22Rv1 (cell line): Measurements from ENCODE around the gene SERPINB6.
A peak's percentile ranks its signal among the peaks of the same experiment; 100 is the strongest.

Experiments used
- H3K27ac ChIP-seq: fragments of 450-650 bp; 2 replicates; pipeline ENCODE4 v1.5.1; 2017
- ZFX ChIP-seq: fragments of 450-650 bp; IDR thresholded peaks from 2 replicates; pipeline ENCODE4 v1.6.1; 2017; ENCODE audit warnings: antibody characterized with exemption, borderline replicate concordance
- TF ChIP-seq, protein P1 (sequence below): fragments of 450-650 bp; IDR thresholded peaks from 2 replicates; pipeline ENCODE4 v1.5.1; 2017; ENCODE audit warnings: mild to moderate bottlenecking

The SERPINB6 gene

DNA sequence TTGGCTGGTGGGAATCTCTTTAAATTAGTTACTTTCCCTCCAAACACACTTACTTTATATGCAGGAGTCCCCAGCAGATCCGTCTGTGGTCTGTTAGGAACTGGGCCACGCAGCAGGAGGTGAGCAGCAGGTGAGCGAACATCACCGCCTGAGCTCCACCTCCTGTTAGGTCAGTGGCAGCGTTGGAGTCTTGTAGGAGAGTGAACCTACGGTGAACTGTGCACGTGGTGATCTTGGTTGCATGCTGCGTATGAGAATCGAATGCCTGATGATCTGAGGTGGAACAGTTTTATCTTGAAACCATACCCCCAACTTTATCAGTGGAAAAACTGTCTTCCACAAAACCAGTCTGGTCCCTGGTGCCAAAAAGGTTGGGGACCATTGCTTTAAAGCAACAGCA lies 5.0 kb downstream of the SERPINB6 start:
- H3K27ac ChIP-seq = no peak overlapping the region

DNA sequence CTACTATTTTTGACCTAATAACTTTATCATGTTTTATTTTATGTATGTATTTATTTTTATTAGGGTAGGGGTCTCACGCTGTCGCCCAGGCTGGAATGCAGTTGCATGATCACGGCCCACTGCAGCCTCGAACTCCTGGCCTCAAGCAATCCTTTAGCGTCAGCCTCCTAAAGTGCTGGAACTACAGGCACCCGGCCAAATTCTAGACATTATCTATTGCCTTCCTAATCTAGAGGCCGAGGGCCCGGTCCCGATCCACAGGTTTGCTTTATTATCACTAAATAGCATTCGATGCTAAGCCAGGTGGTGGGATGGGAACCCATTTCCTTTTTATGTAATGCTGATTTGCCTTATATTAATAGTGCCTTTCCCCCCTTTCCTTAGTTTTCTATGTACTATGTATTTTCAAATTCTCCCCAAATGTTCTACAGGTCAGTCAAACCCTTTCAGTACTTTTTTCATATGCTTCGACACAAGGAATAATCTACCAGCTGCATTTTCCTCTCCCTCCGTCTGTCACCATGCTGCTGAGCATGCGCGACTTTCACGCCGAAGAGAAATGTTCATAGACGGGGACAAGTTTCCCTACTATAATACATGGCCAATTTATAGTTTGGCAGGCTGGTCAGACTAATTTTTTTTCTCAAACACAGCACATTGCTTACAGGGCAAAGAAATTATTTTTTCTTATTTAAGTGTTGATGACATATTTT lies 6.4 kb downstream of the SERPINB6 start:
- no peak overlapping the region for H3K27ac ChIP-seq
- TF ChIP-seq ZFX = no peak
- TF ChIP-seq, protein P1, sequence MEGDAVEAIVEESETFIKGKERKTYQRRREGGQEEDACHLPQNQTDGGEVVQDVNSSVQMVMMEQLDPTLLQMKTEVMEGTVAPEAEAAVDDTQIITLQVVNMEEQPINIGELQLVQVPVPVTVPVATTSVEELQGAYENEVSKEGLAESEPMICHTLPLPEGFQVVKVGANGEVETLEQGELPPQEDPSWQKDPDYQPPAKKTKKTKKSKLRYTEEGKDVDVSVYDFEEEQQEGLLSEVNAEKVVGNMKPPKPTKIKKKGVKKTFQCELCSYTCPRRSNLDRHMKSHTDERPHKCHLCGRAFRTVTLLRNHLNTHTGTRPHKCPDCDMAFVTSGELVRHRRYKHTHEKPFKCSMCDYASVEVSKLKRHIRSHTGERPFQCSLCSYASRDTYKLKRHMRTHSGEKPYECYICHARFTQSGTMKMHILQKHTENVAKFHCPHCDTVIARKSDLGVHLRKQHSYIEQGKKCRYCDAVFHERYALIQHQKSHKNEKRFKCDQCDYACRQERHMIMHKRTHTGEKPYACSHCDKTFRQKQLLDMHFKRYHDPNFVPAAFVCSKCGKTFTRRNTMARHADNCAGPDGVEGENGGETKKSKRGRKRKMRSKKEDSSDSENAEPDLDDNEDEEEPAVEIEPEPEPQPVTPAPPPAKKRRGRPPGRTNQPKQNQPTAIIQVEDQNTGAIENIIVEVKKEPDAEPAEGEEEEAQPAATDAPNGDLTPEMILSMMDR = no peak

More for the DNA sequence above, 5.0 kb downstream of the SERPINB6 start:
- TF ChIP-seq, protein P1 = no peak
- no peak for TF ChIP-seq ZFX

DNA sequence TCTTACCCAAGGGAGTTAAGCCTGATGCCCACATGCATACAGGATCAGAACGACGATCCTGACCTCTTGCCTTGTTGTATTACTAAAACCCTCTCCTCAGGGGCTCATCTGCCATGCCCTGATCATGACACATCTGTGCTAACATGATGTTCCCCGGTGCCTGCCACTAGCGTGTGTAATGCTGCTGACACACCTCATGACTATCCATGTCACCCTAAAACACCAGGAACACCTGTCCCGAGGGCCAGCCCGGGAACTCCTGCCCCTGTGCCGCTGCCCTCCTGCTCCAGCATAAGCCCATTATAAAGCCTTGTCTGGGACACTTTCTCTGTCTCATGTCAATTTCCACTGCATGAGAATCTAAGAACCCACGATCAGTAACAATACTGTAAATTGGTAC lies 7.6 kb downstream of the SERPINB6 start:
- TF ChIP-seq ZFX = no peak
- TF ChIP-seq, protein P1 = no peak
- H3K27ac ChIP-seq = no peak overlapping the region

DNA sequence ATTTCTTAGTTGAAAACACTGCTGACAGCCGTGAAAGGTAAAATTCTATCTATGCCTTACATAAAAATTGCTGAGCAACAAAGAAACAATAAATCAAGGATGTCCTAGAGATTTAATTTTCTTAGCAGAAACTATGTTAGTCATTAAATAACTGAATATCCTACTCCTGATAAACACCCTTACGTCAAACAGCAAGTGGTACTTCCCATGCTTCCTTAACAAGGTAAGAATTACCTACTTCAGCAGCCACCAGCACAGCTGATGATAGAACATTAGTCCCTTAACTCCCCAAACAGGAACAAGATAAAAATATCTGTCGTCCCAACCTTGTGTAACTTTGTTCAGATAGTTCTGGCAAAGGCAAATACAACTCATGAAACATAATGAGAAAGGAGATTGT lies 8.7 kb downstream of the SERPINB6 start:
- TF ChIP-seq, protein P1 = no peak
- no peak for TF ChIP-seq ZFX
- H3K27ac ChIP-seq = peak overlapping the region; percentile 91

DNA sequence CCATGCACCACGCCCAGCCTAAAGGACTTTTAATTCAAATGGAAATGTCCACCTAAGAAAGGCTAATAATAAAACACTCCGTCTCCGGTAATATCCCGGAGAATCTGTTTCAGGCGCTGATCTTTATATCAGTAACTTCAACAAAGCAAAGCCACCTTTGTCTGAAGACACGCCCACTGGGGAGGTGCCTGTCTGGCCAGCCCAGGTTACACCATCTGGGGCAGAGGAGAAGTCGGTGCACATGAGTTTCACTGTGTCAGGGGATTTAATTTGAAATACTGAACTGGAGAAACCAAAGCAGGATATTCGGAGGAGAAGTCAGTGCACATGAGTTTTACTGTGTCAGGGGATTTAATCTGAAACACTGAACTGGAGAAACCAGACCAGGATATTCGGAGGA lies 9.4 kb downstream of the SERPINB6 start:
- no peak for TF ChIP-seq ZFX
- TF ChIP-seq, protein P1 = no peak
- H3K27ac ChIP-seq = peak overlapping the region; percentile 91

DNA sequence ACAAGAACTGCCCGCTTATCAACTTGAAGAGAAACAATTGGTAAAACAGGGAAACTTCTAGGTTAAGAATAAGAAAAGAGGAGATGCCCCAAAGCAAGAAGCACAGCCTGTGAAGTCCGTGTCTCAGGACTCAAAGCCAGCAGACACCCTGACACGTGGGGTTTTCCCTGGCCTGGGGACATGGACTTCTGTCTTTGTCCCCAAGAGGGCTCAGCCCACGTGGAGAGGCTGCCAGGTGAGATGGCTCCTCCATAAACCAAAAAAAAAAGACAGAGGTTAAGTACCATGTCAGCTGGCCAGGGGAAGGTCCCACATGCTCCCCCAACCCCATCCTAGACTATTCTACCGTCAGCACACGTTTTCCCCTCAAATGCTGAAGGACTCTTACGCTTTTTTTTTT lies 9.9 kb downstream of the SERPINB6 start:
- TF ChIP-seq, protein P1 = 0 out of 2 replicates have a peak, but pooled peaks have one; percentile 25
- TF ChIP-seq ZFX = no peak
- H3K27ac ChIP-seq = peak overlapping the region; percentile 91

DNA sequence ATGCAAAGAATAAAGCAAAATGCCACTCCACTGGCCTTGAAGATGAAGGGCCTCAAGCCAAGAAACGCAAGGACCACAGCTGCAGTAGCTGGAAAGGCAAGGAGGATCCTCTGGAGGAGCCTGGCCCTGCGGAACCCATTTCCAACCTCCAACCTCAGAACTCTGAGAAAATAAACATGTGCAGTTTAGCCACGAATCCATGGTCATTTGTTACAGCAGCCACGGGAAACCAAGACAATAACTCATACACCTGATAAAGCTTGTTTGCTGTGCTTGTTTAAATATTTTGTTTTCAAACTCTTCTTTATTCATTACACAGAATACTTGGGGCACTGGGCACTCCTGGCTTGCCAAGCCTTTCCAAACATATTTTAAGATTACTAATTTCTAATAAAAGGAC lies 10.4 kb downstream of the SERPINB6 start:
- peak overlapping the region; percentile 91 for H3K27ac ChIP-seq
- TF ChIP-seq ZFX = no peak
- TF ChIP-seq, protein P1 = no peak
